DOHH2 (cell line): ENCODE data around the gene SETD9.

Experiments used
- EZH2phosphoT487 ChIP-seq: fragments of 200-600 bp; sonication (generic); IDR thresholded peaks from 2 replicates; pipeline ENCODE4 v1.6.1; 2017; ENCODE audit warnings: borderline replicate concordance, mild to moderate bottlenecking, antibody characterized with exemption, low read length, moderate library complexity, mixed read lengths
- TF ChIP-seq, protein P1 (sequence below): fragments of 200-600 bp; sonication (generic); IDR thresholded peaks from one replicate; pipeline ENCODE4 v1.5.1; 2014; ENCODE audit warnings: antibody characterized with exemption, mild to moderate bottlenecking, low read depth, low read length; ENCODE audit not compliant: poor library complexity, severe bottlenecking

- TF ChIP-seq, protein P1, sequence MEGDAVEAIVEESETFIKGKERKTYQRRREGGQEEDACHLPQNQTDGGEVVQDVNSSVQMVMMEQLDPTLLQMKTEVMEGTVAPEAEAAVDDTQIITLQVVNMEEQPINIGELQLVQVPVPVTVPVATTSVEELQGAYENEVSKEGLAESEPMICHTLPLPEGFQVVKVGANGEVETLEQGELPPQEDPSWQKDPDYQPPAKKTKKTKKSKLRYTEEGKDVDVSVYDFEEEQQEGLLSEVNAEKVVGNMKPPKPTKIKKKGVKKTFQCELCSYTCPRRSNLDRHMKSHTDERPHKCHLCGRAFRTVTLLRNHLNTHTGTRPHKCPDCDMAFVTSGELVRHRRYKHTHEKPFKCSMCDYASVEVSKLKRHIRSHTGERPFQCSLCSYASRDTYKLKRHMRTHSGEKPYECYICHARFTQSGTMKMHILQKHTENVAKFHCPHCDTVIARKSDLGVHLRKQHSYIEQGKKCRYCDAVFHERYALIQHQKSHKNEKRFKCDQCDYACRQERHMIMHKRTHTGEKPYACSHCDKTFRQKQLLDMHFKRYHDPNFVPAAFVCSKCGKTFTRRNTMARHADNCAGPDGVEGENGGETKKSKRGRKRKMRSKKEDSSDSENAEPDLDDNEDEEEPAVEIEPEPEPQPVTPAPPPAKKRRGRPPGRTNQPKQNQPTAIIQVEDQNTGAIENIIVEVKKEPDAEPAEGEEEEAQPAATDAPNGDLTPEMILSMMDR, result no peak
- TF ChIP-seq EZH2phosphoT487, result no peak
These were observed 52.4 kb downstream of the SETD9 start for GRCh38 chr5:56961746-56962145.
